Neural crest cell (in vitro differentiated cells): ENCODE measurements around the gene DACT3. TPM values are rescaled to one million over a fixed set of nuclear protein-coding genes. Genes with fewer than 3 reads are reported as not detected.

Source experiments
- DNase-seq: peaks from one replicate; pipeline ENCODE4 v3.0.0; 2021; ENCODE audit warnings: low read depth, mixed read lengths, low spot score
- H3K27ac Mint-ChIP-seq: one replicate; pipeline ENCODE4 v1.8.0; 2021; ENCODE audit warnings: mild to moderate bottlenecking, mixed read lengths; ENCODE audit not compliant: unreplicated experiment
- H3K27me3 Mint-ChIP-seq: 2 replicates; pipeline ENCODE4 v1.8.0; 2021; ENCODE audit warnings: low read depth, mild to moderate bottlenecking, mixed read lengths
- H3K36me3 Mint-ChIP-seq: 2 replicates; pipeline ENCODE4 v1.8.0; 2021; ENCODE audit warnings: low read depth, mild to moderate bottlenecking, mixed read lengths
- H3K4me1 Mint-ChIP-seq: 2 replicates; pipeline ENCODE4 v1.8.0; 2021; ENCODE audit warnings: mixed read lengths
- H3K4me3 Mint-ChIP-seq: one replicate; pipeline ENCODE4 v1.8.0; 2021; ENCODE audit warnings: mild to moderate bottlenecking, mixed read lengths
- H3K9me3 Mint-ChIP-seq: 2 replicates; pipeline ENCODE4 v1.8.0; 2021; ENCODE audit warnings: mixed read lengths
- total RNA-seq: library from RNA; stranded (reverse); gene quantifications from 2 replicates; pipeline ENCODE4 v1.2.1, GENCODE V29; 2021
- TF ChIP-seq, protein P1 (sequence below): fragments of 200-600 bp; sonication (generic); conservative IDR thresholded peaks from 2 replicates; pipeline ENCODE4 v1.5.0; 2021; ENCODE audit warnings: antibody characterized with exemption, mild to moderate bottlenecking

The DACT3 gene
- total RNA-seq, 1 donor from 2014 or later, result 7.4 TPM

DNA sequence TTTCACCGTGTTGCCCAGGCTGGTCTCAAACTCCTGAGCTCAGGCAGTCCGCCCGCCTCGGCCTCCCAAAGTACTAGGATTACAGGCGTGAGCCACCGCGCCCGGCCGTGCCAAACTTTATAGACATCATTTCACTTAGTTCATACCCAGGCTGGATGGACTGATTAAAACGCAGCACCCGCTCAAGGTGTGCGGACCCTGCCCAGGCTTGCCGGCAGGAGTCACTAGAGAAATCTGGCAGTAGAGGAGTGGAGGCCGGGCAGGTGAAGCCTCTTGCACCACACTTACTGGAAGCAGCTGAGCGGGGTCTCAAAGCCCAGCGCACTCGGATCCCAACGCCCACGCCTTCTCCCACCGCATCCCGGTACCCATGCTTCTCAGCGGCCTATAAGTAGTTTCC lies 47.5 kb downstream of the DACT3 start:
- H3K9me3 Mint-ChIP-seq, result no peaks in the 10 kb centered on the region
- no peak overlapping the region for H3K27ac Mint-ChIP-seq
- peaks cover 5% of the 10 kb centered on the region for H3K36me3 Mint-ChIP-seq
- no peak overlapping the region for H3K4me3 Mint-ChIP-seq
- TF ChIP-seq, protein P1, sequence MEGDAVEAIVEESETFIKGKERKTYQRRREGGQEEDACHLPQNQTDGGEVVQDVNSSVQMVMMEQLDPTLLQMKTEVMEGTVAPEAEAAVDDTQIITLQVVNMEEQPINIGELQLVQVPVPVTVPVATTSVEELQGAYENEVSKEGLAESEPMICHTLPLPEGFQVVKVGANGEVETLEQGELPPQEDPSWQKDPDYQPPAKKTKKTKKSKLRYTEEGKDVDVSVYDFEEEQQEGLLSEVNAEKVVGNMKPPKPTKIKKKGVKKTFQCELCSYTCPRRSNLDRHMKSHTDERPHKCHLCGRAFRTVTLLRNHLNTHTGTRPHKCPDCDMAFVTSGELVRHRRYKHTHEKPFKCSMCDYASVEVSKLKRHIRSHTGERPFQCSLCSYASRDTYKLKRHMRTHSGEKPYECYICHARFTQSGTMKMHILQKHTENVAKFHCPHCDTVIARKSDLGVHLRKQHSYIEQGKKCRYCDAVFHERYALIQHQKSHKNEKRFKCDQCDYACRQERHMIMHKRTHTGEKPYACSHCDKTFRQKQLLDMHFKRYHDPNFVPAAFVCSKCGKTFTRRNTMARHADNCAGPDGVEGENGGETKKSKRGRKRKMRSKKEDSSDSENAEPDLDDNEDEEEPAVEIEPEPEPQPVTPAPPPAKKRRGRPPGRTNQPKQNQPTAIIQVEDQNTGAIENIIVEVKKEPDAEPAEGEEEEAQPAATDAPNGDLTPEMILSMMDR, result no peak
- peaks cover 13% of the 10 kb centered on the region for H3K4me1 Mint-ChIP-seq
- DNase-seq, result no peak
- no peaks in the 10 kb centered on the region for H3K27me3 Mint-ChIP-seq

DNA sequence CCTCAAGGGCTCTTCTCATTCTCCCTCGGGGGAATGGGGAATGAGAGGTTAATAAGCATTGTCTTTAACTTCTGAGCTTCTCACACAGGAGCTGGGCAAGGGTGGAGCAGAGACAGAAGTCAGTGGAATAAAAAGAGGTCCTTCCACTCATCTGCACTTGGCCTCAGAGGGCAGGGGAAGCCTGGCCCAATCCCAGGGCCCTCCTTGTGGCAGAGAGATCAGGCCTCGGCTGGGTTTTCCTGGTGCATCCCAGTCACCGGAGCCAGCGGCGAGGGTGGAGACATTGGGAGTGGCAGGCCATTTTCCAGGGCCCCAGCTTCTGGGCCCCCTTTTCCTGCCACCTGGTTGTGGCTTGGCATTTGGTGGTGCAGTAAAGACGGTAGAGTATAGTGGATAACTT lies 49.2 kb downstream of the DACT3 start:
- TF ChIP-seq, protein P1, result no peak
- peaks cover 9% of the 10 kb centered on the region for H3K4me1 Mint-ChIP-seq
- H3K27ac Mint-ChIP-seq, result no peak overlapping the region
- no peaks in the 10 kb centered on the region for H3K27me3 Mint-ChIP-seq
- H3K36me3 Mint-ChIP-seq, result peaks cover 9% of the 10 kb centered on the region
- peak overlapping the region; percentile 34 for H3K4me3 Mint-ChIP-seq
- DNase-seq, result no peak
- no peaks in the 10 kb centered on the region for H3K9me3 Mint-ChIP-seq

DNA sequence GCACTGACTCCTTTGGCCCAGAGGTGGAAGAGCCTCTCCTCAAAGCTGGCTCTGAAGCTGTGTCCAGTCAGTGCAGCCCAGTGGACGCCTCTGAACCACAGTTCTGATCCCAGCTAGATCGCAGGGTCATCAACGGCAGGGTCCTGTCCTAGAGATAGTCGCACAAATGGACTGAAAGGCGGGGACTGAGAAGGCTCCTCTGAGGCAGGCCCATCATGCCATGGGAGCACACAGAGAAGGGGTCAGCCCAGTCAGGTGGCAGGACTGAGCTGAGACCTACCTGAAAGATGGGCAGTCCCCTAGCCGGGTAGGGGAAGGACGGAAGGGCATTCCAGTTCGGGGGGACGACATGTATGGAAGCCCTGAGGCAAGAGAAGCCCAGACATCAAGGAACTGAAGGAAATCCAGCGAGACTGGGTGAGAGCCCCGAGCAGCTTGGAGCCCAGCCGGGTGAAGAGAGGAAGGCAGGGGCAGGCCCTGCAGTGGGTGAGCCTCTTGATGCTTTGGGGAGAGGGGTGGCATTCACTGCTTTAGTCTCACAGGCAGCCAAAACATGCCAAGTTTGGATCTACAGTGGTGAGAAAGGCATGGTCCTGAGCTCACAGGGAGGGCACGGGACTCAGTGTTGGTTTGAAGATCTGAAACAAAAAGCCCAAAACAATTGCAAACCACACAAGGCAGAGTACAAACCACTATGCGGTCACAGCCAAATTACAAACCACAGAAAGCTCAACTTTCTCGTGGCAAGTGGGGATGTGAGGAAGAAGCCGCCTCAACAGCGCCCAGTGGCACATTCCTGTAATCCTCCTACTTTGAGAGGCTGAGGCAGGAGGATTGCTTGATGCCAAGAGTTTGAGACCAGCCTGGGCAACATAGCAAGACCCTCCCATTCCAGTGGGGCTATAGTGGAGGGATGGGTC lies 49.9 kb downstream of the DACT3 start:
- no peaks in the 10 kb centered on the region for H3K27me3 Mint-ChIP-seq
- peaks cover 10% of the 10 kb centered on the region for H3K4me1 Mint-ChIP-seq
- H3K36me3 Mint-ChIP-seq, result peaks cover 9% of the 10 kb centered on the region
- H3K9me3 Mint-ChIP-seq, result no peaks in the 10 kb centered on the region
- DNase-seq, result no peak
- TF ChIP-seq, protein P1, result no peak
- H3K4me3 Mint-ChIP-seq, result peak overlapping the region; percentile 34
- H3K27ac Mint-ChIP-seq, result no peak overlapping the region

DNA sequence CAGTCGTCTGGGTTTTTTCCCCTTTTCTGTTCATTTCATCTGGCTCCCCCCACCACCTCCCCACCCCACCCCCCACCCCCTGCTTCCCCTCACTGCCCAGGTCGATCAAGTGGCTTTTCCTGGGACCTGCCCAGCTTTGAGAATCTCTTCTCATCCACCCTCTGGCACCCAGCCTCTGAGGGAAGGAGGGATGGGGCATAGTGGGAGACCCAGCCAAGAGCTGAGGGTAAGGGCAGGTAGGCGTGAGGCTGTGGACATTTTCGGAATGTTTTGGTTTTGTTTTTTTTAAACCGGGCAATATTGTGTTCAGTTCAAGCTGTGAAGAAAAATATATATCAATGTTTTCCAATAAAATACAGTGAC lies 50.6 kb downstream of the DACT3 start:
- H3K4me3 Mint-ChIP-seq, result no peak overlapping the region
- no peaks in the 10 kb centered on the region for H3K27me3 Mint-ChIP-seq
- H3K27ac Mint-ChIP-seq, result no peak overlapping the region
- peaks cover 10% of the 10 kb centered on the region for H3K4me1 Mint-ChIP-seq
- no peak for DNase-seq
- TF ChIP-seq, protein P1, result no peak
- no peaks in the 10 kb centered on the region for H3K9me3 Mint-ChIP-seq
- peaks cover 9% of the 10 kb centered on the region for H3K36me3 Mint-ChIP-seq

DNA sequence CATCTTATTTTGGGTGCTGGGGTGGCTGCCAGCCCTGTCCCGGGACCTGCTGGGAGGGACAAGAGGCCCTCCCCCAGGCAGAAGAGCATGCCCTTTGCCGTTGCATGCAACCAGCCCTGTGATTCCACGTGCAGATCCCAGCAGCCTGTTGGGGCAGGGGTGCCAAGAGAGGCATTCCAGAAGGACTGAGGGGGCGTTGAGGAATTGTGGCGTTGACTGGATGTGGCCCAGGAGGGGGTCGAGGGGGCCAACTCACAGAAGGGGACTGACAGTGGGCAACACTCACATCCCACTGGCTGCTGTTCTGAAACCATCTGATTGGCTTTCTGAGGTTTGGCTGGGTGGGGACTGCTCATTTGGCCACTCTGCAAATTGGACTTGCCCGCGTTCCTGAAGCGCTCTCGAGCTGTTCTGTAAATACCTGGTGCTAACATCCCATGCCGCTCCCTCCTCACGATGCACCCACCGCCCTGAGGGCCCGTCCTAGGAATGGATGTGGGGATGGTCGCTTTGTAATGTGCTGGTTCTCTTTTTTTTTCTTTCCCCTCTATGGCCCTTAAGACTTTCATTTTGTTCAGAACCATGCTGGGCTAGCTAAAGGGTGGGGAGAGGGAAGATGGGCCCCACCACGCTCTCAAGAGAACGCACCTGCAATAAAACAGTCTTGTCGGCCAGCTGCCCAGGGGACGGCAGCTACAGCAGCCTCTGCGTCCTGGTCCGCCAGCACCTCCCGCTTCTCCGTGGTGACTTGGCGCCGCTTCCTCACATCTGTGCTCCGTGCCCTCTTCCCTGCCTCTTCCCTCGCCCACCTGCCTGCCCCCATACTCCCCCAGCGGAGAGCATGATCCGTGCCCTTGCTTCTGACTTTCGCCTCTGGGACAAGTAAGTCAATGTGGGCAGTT lies 51.2 kb downstream of the DACT3 start:
- H3K27me3 Mint-ChIP-seq, result no peaks in the 10 kb centered on the region
- H3K36me3 Mint-ChIP-seq, result peaks cover 9% of the 10 kb centered on the region
- H3K4me1 Mint-ChIP-seq, result peaks cover 10% of the 10 kb centered on the region
- no peak for DNase-seq
- H3K4me3 Mint-ChIP-seq, result no peak overlapping the region
- TF ChIP-seq, protein P1, result no peak
- H3K9me3 Mint-ChIP-seq, result no peaks in the 10 kb centered on the region
- no peak overlapping the region for H3K27ac Mint-ChIP-seq
